ENCODE results near the gene SEMA4A.

SEMA4A gene

GRCh38 chr1:156104861-156105832, 48.2 kb upstream of the SEMA4A start (continued):
- peak; percentile 83 for TF ChIP-seq ZNF449 (tag by site-specific recombination; IDR thresholded peaks at IDR 0.05)
- TF ChIP-seq ZFP3 (tag by site-specific recombination; IDR thresholded peaks at IDR 0.05; ENCODE audit: low read depth), result no peak
- TF ChIP-seq ZNF280D (tag by site-specific recombination; IDR thresholded peaks at IDR 0.05), result no peak

- no peaks in the 10 kb centered on the region for H3K9me3 ChIP-seq (ENCODE audit: control insufficient read depth, insufficient read depth, low read depth, low read length)
- peaks cover 12% of the 10 kb centered on the region for H3K4me1 ChIP-seq (ENCODE audit: control insufficient read depth, insufficient read depth, low read length)
- TF ChIP-seq ZNF626 (tag by site-specific recombination; IDR thresholded peaks at IDR 0.05), result no peak
- TF ChIP-seq ZBTB11 (tag by site-specific recombination; conservative IDR thresholded peaks at IDR 0.05; ENCODE audit: low read depth), result peak; percentile 55; the same call in 1 of the 2 replicates
- H3K36me3 ChIP-seq (ENCODE audit: control insufficient read depth in 2 of 2, insufficient read depth in 1 of 2, low read length in 2 of 2), result no peaks in the 10 kb centered on the region
- peak overlapping the region; percentile 32; the same call in 1 of the 2 replicates for H3K27ac ChIP-seq (ENCODE audit: extremely low read depth, low read depth, low read length)
- ChIA-PET POLR2A (interaction anchor here (1.0 to 10.1 kb wide), 5 partner anchors 7 to 176 kb away, joined by 3 to 63 read pairs (median 6); partner anchors contain the start of genes LMNA and SMG5), CTCF (interaction anchor here (0.6 to 22.5 kb wide), 8 partner anchors 8 to 339 kb away, joined by 3 to 1029 read pairs (median 3); partner anchors contain the start of gene LMNA)
- H3K4me3 ChIP-seq (ENCODE audit: low read depth, low read length), result no peak overlapping the region
Measured at GRCh38 chr1:156106624-156107488, 46.5 kb upstream of the SEMA4A start.

- H3K9me3 ChIP-seq (ENCODE audit: control insufficient read depth, insufficient read depth, low read depth, low read length), result no peaks in the 10 kb centered on the region
- ChIA-PET CTCF (interaction anchor here (1.0 to 22.5 kb wide), 4 partner anchors 11 to 42 kb away, joined by 3 to 1029 read pairs (median 23); partner anchors contain the start of gene LMNA), POLR2A (interaction anchor here (0.7 to 10.1 kb wide), 2 partner anchors 6 to 18 kb away, joined by 3 to 63 read pairs; partner anchors contain the start of gene LMNA)
- no peak overlapping the region for H3K4me3 ChIP-seq (ENCODE audit: low read depth, low read length)
- TF ChIP-seq ZNF843 (tag by site-specific recombination; IDR thresholded peaks at IDR 0.05), result no peak
- no peak for TF ChIP-seq ZFP41 (tag by site-specific recombination; IDR thresholded peaks at IDR 0.05; ENCODE audit: borderline replicate concordance)
- H3K27ac ChIP-seq (ENCODE audit: extremely low read depth, low read depth, low read length), result no peak overlapping the region
- peaks cover 12% of the 10 kb centered on the region for H3K4me1 ChIP-seq (ENCODE audit: control insufficient read depth, insufficient read depth, low read length)
- H3K36me3 ChIP-seq (ENCODE audit: control insufficient read depth in 2 of 2, insufficient read depth in 1 of 2, low read length in 2 of 2), result no peaks in the 10 kb centered on the region
Measured at GRCh38 chr1:156108057-156108456, 45.3 kb upstream of the SEMA4A start.

Measured in HEK293 (cell line).